Measurements from ENCODE around the gene PRRC2B. TPM values are rescaled to one million over a fixed set of nuclear protein-coding genes. Genes with fewer than 3 reads are reported as not detected.
A peak's percentile ranks its signal among the peaks of the same experiment; 100 is the strongest.

Gene PRRC2B
- total and polyA plus RNA-seq, 2 of the 8 experiments (the other 6 are each of a cell fraction or from before 2014, with no cell fraction given): 37.3 to 249 TPM

DNA sequence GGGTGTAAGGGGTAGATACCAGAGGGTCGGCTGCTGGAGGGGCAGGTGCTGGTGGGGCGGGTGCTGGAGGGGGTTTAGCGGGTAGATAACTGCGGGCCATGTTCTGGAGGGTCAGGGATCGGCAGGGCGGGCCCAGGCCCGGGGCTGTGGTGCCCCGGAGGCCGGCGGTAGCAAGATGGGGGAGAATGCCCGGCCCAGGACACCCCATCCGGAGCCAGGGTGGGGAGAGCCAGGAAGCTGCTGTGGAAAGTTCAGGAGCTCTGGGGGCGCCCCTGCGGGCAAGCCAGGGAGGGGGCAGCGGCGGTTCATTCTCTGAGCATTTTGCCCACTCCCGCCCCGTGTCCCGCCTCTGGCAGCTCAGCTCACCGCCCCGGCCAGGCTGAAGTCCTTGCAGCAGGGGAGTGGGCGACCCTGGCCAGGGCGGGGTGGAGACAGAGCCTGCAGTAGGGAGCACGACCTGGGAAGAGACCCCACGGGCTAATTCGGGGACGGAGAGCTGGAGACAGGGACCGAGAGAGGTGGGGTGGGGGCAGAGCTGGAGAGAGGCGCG lies 152.0 kb downstream of the PRRC2B start:
- Histone ChIP-seq H3K79me2 (ENCODE audit: control insufficient read depth in 1 of 2, insufficient read depth in 2 of 2, low read length in 2 of 2) (no peaks in the 10 kb centered on the region), H2BK120ac (replicated peaks; ENCODE audit: low read depth, low read length) (no peak overlapping the region), H3K9ac (replicated peaks in 1 of 4; ENCODE audit: extremely low read depth in 1 of 4, low read depth in 3 of 4, low read length in 3 of 4) (no peak overlapping the region), H2BK20ac (ENCODE audit: low read length) (no peak overlapping the region), H3K18ac (ENCODE audit: extremely low read depth, low read length) (no peak overlapping the region; the same call in 1 of the 2 replicates), H3K4ac (replicated peaks; ENCODE audit: insufficient read length, low read depth, low read length) (no peak overlapping the region), H3K23me2 (ENCODE audit: low read depth, low read length) (peaks cover 3% of the 10 kb centered on the region; the same call in 1 of the 2 replicates), H4K5ac (ENCODE audit: insufficient read length, low read depth, low read length) (no peak overlapping the region), H4K8ac (ENCODE audit: extremely low read depth, insufficient read depth, low read length) (peak overlapping the region; percentile 51; the same call in 1 of the 2 replicates), H4K20me1 (replicated peaks in 1 of 2; ENCODE audit: control insufficient read depth in 1 of 2, insufficient read depth in 2 of 2, low read length in 2 of 2) (no peaks in the 10 kb centered on the region), H3K23ac (ENCODE audit: insufficient read length) (no peak overlapping the region), H3K4me3 (ENCODE audit: extremely low read depth in 1 of 4, insufficient read depth in 2 of 4, low read depth in 3 of 4, low read length in 4 of 4) (peak overlapping the region; percentile 36 to 68 (median 44)), H3K36me3 (ENCODE audit: control insufficient read depth in 2 of 4, insufficient read depth in 4 of 4, low read length in 3 of 4) (no peaks in the 10 kb centered on the region), H2AFZ (ENCODE audit: low read length) (no peak overlapping the region; the same call in 1 of the 2 replicates), H3K4me1 (replicated peaks in 1 of 4; ENCODE audit: control insufficient read depth in 3 of 4, insufficient read depth in 4 of 4, low read length in 3 of 4) (peaks cover 0 to 4% (median 3%) of the 10 kb centered on the region in 4 experiments; a peak in 3 of 7 replicates), H2BK15ac (ENCODE audit: low read length) (no peak overlapping the region), H2AK5ac (ENCODE audit: low read depth, low read length) (no peak overlapping the region), H4K91ac (replicated peaks; ENCODE audit: insufficient read length, low read length) (no peak overlapping the region), H2BK5ac (ENCODE audit: low read depth, low read length) (no peak overlapping the region), H3K27me3 (replicated peaks in 1 of 4; ENCODE audit: control insufficient read depth in 3 of 4, extremely low read depth in 1 of 4, insufficient read depth in 3 of 4, low read length in 3 of 4) (peaks cover 17 to 42% (median 33%) of the 10 kb centered on the region in 4 experiments), H3K9me3 (ENCODE audit: insufficient read depth in 2 of 2, low read depth in 1 of 2, low read length in 1 of 2) (peaks cover 16 to 25% of the 10 kb centered on the region in 2 experiments), H3K14ac (ENCODE audit: insufficient read length) (no peak overlapping the region), H3K56ac (replicated peaks; ENCODE audit: insufficient read length, low read depth, low read length) (no peak overlapping the region), H3K79me1 (ENCODE audit: low read depth, low read length) (no peaks in the 10 kb centered on the region), H3K27ac (ENCODE audit: low read depth, low read length) (no peak overlapping the region), H3K4me2 (ENCODE audit: insufficient read depth in 1 of 2, low read depth in 2 of 2, low read length in 2 of 2) (peak overlapping the region; percentile 77 to 98), H2BK12ac (ENCODE audit: low read depth, low read length) (no peak overlapping the region)
- ChIA-PET POLR2A (ENCODE audit: partially characterized antibody) (interaction anchor here (0.5 to 1.8 kb wide), 8 partner anchors 14 to 214 kb away, joined by 3 to 6 read pairs (median 4); partner anchors contain the start of gene UCK1), CTCF (ENCODE audit: partially characterized antibody) (interaction anchor here (0.8 to 2.2 kb wide), 5 partner anchors 14 to 209 kb away, joined by 3 to 10 read pairs (median 3); no protein-coding TSS in a partner anchor)
- TF ChIP-seq SUZ12 (IDR thresholded peaks at IDR 0.05; ENCODE audit: low read length): peak; percentile 70
- TF ChIP-seq KDM4A (IDR thresholded peaks at IDR 0.05; ENCODE audit: low read depth, low read length, severe bottlenecking): peak; percentile 22
- no peak for TF ChIP-seq ATF2 (IDR thresholded peaks at IDR 0.05; ENCODE audit: low read length)
- TF ChIP-seq BACH1 (IDR thresholded peaks at IDR 0.05; ENCODE audit: low read length): peak; percentile 52
- TF ChIP-seq KDM5A (IDR thresholded peaks at IDR 0.05; ENCODE audit: low read length): no peak
- WGBS, 2 experiments (ENCODE audit: extremely low coverage in 1 of 2, insufficient coverage in 1 of 2, insufficient read length in 1 of 2, insufficient replicate concordance in 2 of 2, low coverage in 1 of 2, low lambda C conversion rate in 2 of 2, missing lambda C conversion rate in 1 of 2): 2% methylated on average over 18 of the region's 30 CpGs; no CpG with 5 or more reads in 1 of the 2 experiments
- FAIRE-seq (no peak), DNase-seq (ENCODE audit: low read depth in 1 of 2, low spot score in 2 of 2) (peak in 1 of 2 experiments; percentile 75)

All from H1 (cell line).